Gastroesophageal sphincter (tissue), 4 donors: Measurements from ENCODE around the gene ASIC2. TPM values are rescaled to one million over a fixed set of nuclear protein-coding genes. Genes with fewer than 3 reads are reported as not detected.
A peak's percentile ranks its signal among the peaks of the same experiment; 100 is the strongest.

ENCODE experiments used
- ATAC-seq: fragments of 150-250 bp; one replicate; pipeline ENCODE4 v1.9.1; 2016; ENCODE audit warnings: mild to moderate bottlenecking, moderate library complexity
- H3K27ac ChIP-seq, 4 donors: fragments of 200-600 bp; sonication (generic) in 3 of 4; 1 replicate in 3 of 4; 2 replicates in 1 of 4; pipeline ENCODE4 v1.5.1; 2016 to 2019
- H3K27me3 ChIP-seq: fragments of 200-600 bp; sonication (generic); one replicate; pipeline ENCODE4 v1.5.1; 2019
- H3K36me3 ChIP-seq, 2 donors: fragments of 200-600 bp; sonication (generic); one replicate each; pipeline ENCODE4 v1.5.1; 2019; ENCODE audit warnings: control low read depth in 1 of 2
- H3K4me1 ChIP-seq, 3 donors: fragments of 200-600 bp; sonication (generic); 1 replicate in 2 of 3; 2 replicates in 1 of 3; pipeline ENCODE4 v1.5.1; 2016 to 2019; ENCODE audit warnings: control low read depth in 2 of 3
- H3K4me3 ChIP-seq, 2 donors: fragments of 200-600 bp; sonication (generic); one replicate each; pipeline ENCODE4 v1.5.1; 2019; ENCODE audit warnings: mild to moderate bottlenecking in 1 of 2, moderate library complexity in 1 of 2
- H3K9me3 ChIP-seq, 3 donors: fragments of 200-600 bp; sonication (generic); one replicate each; pipeline ENCODE4 v1.5.1; 2017 to 2019; ENCODE audit warnings: control low read depth in 2 of 3
- CTCF ChIP-seq, 4 experiments: fragments of 200-600 bp in 2 of 4; fragments of 450-650 bp in 2 of 4; sonication (generic) in 1 of 4; IDR thresholded peaks; one replicate each; pipeline ENCODE4 v1.5.1; 2017 to 2019; ENCODE audit warnings: antibody characterized with exemption in 4 of 4, mild to moderate bottlenecking in 2 of 4, moderate library complexity in 2 of 4
- EP300 ChIP-seq: sonication (generic); formaldehyde crosslinking; IDR thresholded peaks from one replicate; pipeline ENCODE4 v1.6.1; 2017; ENCODE audit warnings: antibody characterized with exemption, mild to moderate bottlenecking
- POLR2A ChIP-seq, 2 donors: fragments of 450-650 bp; IDR thresholded peaks; one replicate each; pipeline ENCODE4 v1.6.1; 2017; ENCODE audit warnings: antibody characterized with exemption in 2 of 2, mild to moderate bottlenecking in 2 of 2, moderate library complexity in 1 of 2
- POLR2AphosphoS5 ChIP-seq: sonication (generic); formaldehyde crosslinking; IDR thresholded peaks from one replicate; pipeline ENCODE4 v1.6.1; 2017; ENCODE audit warnings: antibody characterized with exemption
- WGBS, 2 donors: methylation state at CpG; one replicate each; pipeline ENCODE4 v1.1.5; 2018; ENCODE audit warnings: low coverage in 1 of 2; 5-methylcytosine and 5-hydroxymethylcytosine counted together
- total RNA-seq, 4 donors: library from RNA; depleted of rRNA; stranded (reverse); fragments of >200 nt; gene quantifications; one replicate each; pipeline ENCODE4 v1.1.0, GENCODE V29; 2016

ASIC2 gene
- total RNA-seq, 4 donors from 2014 or later, result 0.15 TPM; not detected in 3

GRCh38 chr17:33234233-33234632 lies 58.9 kb downstream of the ASIC2 start:
- Histone ChIP-seq H3K4me1 (peaks cover 0 to 30% (median 7%) of the 10 kb centered on the region in 3 donors), H3K4me3 (no peak overlapping the region), H3K27me3 (no peaks in the 10 kb centered on the region), H3K9me3 (no peaks in the 10 kb centered on the region), H3K27ac (peak overlapping the region in 2 of 4 donors; percentile 23 to 27), H3K36me3 (no peaks in the 10 kb centered on the region)
- no peak for TF ChIP-seq POLR2A (IDR thresholded peaks at IDR 0.05)
- no peak for TF ChIP-seq CTCF (IDR thresholded peaks at IDR 0.05)
- no peak for TF ChIP-seq EP300
- no peak for TF ChIP-seq POLR2AphosphoS5
- 90% methylated on average over 3 of the region's 4 CpGs; no CpG with 5 or more reads in 1 of the 2 donors for WGBS, 2 donors
- no peak for ATAC-seq

DNA sequence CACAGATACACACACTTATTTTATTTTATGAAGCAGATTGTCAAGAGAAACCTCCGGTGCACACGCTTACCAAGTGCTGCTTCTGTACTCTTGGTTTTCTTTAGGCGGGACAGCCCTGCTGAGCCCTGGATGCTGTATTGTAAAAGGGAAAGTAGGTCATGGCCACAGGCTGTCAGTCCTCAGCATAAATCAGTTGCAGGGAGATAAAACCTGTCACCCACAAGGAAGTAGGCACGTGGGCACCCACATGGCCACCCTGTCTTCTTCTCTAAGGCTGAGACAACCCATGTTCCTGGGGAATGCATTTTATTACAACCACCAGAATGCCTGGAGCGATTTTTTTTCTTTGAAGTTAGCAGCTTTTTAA lies 59.3 kb downstream of the ASIC2 start:
- H3K4me1 ChIP-seq, result peaks cover 0 to 30% (median 7%) of the 10 kb centered on the region in 3 donors
- peak; percentile 8 for ATAC-seq
- no peaks in the 10 kb centered on the region for H3K9me3 ChIP-seq
- H3K36me3 ChIP-seq, result no peaks in the 10 kb centered on the region
- 56 to 69% methylated on average over 4 to 5 of the region's 5 CpGs for WGBS, 2 donors
- H3K27ac ChIP-seq, result peak overlapping the region in 3 of 4 donors; percentile 23 to 37 (median 27)
- H3K27me3 ChIP-seq, result no peaks in the 10 kb centered on the region
- TF ChIP-seq CTCF (IDR thresholded peaks at IDR 0.05) (no peak), POLR2A (IDR thresholded peaks at IDR 0.05) (no peak), POLR2AphosphoS5 (no peak), EP300 (no peak)
- H3K4me3 ChIP-seq, result no peak overlapping the region

DNA sequence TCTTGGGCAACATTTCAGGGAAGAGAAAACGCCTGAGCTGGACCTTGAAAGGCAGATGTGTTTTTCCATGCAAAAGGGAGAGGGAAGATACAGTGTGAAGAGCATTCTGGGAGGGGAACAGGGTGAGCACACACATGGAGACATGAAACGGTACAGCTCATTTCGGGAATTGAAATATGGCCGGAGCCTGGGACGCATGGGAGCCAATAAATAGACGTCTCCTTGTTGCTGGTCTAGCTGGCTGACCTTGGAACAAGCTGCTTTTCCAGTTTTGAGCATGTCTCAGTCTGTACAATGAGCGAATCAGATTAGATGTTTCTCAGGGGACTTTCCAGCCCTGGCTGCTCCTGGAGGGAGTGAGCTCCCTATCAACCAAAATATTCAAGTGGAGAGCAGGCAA lies 63.6 kb downstream of the ASIC2 start:
- Histone ChIP-seq H3K4me1 (peaks cover 0 to 16% (median 7%) of the 10 kb centered on the region in 3 donors), H3K9me3 (no peaks in the 10 kb centered on the region), H3K36me3 (no peaks in the 10 kb centered on the region), H3K27ac (no peak overlapping the region), H3K4me3 (no peak overlapping the region), H3K27me3 (no peaks in the 10 kb centered on the region)
- no peak for TF ChIP-seq POLR2A (IDR thresholded peaks at IDR 0.05)
- no peak for TF ChIP-seq EP300
- TF ChIP-seq POLR2AphosphoS5, result no peak
- TF ChIP-seq CTCF (IDR thresholded peaks at IDR 0.05), result no peak
- ATAC-seq, result no peak
- 42 to 50% methylated on average over 1 to 7 of the region's 7 CpGs for WGBS, 2 donors

DNA sequence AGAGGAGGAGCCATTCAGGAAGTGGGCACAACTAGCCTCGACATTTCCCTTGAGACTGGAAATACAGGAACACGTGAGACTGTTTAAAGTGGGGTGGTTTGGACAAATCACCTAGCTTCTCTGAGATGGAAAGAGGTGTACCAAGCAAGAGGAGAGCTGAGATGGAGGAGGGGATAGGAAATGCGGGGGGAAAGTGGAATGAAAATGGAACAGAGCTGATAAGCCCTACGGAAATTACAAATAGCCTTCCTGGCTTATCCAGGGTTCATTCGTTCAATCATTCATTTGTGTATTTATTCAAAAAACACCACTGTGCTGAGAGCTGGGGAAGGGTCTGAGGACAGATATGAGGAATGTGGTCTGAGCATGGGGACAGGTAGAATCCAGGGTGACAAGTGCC lies 64.1 kb downstream of the ASIC2 start:
- 35 to 47% methylated on average over 5 of the region's 5 CpGs for WGBS, 2 donors
- H3K27ac ChIP-seq, result no peak overlapping the region
- H3K4me3 ChIP-seq, result no peak overlapping the region

More for the DNA sequence above, 64.1 kb downstream of the ASIC2 start:
- H3K36me3 ChIP-seq, result no peaks in the 10 kb centered on the region
- H3K9me3 ChIP-seq, result no peaks in the 10 kb centered on the region
- no peak for ATAC-seq
- TF ChIP-seq CTCF (IDR thresholded peaks at IDR 0.05), result no peak
- TF ChIP-seq POLR2A (IDR thresholded peaks at IDR 0.05), result no peak
- TF ChIP-seq POLR2AphosphoS5, result no peak
- TF ChIP-seq EP300, result no peak
- H3K27me3 ChIP-seq, result no peaks in the 10 kb centered on the region
- H3K4me1 ChIP-seq, result peaks cover 0 to 11% (median 4%) of the 10 kb centered on the region in 3 donors
